Fibroblast of skin of scalp (primary cell): ENCODE data around the gene S100A14.
"Not testable (repeated sequence)": the region's sequence is repeated elsewhere in the genome, so short reads cannot be mapped to it uniquely, and the experiment has no call there.

Source experiments
- DNase-seq: peaks from one replicate; pipeline ENCODE4 v3.0.0-alpha.2; 2013

The S100A14 gene

GRCh38 chr1:153614906-153615305 lies 1.2 kb downstream of the S100A14 start:
- no peak for DNase-seq

- peak; percentile 25 for DNase-seq
These were observed 1.8 kb downstream of the S100A14 start for GRCh38 chr1:153614189-153614900.

GRCh38 chr1:153613406-153613805 lies 2.7 kb downstream of the S100A14 start:
- DNase-seq, result no peak

GRCh38 chr1:153612755-153613331 lies 3.3 kb downstream of the S100A14 start, which contains the start of gene S100A16:
TSS of gene S100A16 (minus strand) at chr1:153613137. CDS start at chr1:153608151, 4,986 bp downstream.
- peak; percentile 79 for DNase-seq

- no peak for DNase-seq
These were observed 3.9 kb downstream of the S100A14 start for GRCh38 chr1:153612111-153612754.

- DNase-seq, result no peak
These were observed 4.8 kb downstream of the S100A14 start for GRCh38 chr1:153611356-153611755.

- DNase-seq, result peak; percentile 20
These were observed 5.3 kb downstream of the S100A14 start for GRCh38 chr1:153610811-153611301.

- DNase-seq, result no peak
These were observed 5.8 kb downstream of the S100A14 start for GRCh38 chr1:153610334-153610733.

GRCh38 chr1:153609585-153609907 lies 6.6 kb downstream of the S100A14 start:
- DNase-seq, result no peak

GRCh38 chr1:153608742-153609584 lies 7.2 kb downstream of the S100A14 start:
- peak; percentile 90 for DNase-seq

- no peak for DNase-seq
These were observed 7.9 kb downstream of the S100A14 start for GRCh38 chr1:153608089-153608682.

- DNase-seq, result no peak
These were observed 8.7 kb downstream of the S100A14 start for GRCh38 chr1:153607381-153607780.

GRCh38 chr1:153606194-153606593 lies 9.9 kb downstream of the S100A14 start:
- no peak for DNase-seq

GRCh38 chr1:153602749-153603148 lies 13.4 kb downstream of the S100A14 start:
- DNase-seq, result no peak

- no peak for DNase-seq
These were observed 16.3 kb downstream of the S100A14 start for GRCh38 chr1:153599847-153600246.

GRCh38 chr1:153598309-153599172 lies 17.6 kb downstream of the S100A14 start:
- peak; percentile 61 for DNase-seq

- DNase-seq, result no peak
These were observed 18.9 kb downstream of the S100A14 start for GRCh38 chr1:153597206-153597605.

- DNase-seq, result no peak
These were observed 23.4 kb downstream of the S100A14 start for GRCh38 chr1:153592748-153593147.

- no peak for DNase-seq
These were observed 27.6 kb downstream of the S100A14 start for GRCh38 chr1:153588482-153588881.

- DNase-seq, result not testable (repeated sequence)
These were observed 28.1 kb downstream of the S100A14 start for GRCh38 chr1:153588033-153588432.

- no peak for DNase-seq
These were observed 28.8 kb downstream of the S100A14 start for GRCh38 chr1:153587314-153587713.
